GM21447 (cell line): ENCODE measurements around the gene RAB17.

Source experiments
- ATAC-seq: cut with Tn5 transposase; IDR thresholded peaks from one replicate; pipeline ENCODE4 v1.9.1; 2021; ENCODE audit not compliant: unreplicated experiment

The RAB17 gene

GRCh38 chr2:237540223-237540775 lies 50.2 kb downstream of the RAB17 start:
- no peak for ATAC-seq

GRCh38 chr2:237539681-237540080 lies 50.9 kb downstream of the RAB17 start:
- no peak for ATAC-seq

- no peak for ATAC-seq
Observed at GRCh38 chr2:237538901-237539300, 51.6 kb downstream of the RAB17 start.

GRCh38 chr2:237538001-237538720 lies 52.4 kb downstream of the RAB17 start:
- no peak for ATAC-seq

- no peak for ATAC-seq
Observed at GRCh38 chr2:237536617-237537016, 53.9 kb downstream of the RAB17 start.

- no peak for ATAC-seq
Observed at GRCh38 chr2:237536083-237536415, 54.5 kb downstream of the RAB17 start.

GRCh38 chr2:237535385-237536082 lies 55.0 kb downstream of the RAB17 start:
- no peak for ATAC-seq

GRCh38 chr2:237534380-237534779 lies 56.2 kb downstream of the RAB17 start:
- no peak for ATAC-seq

- no peak for ATAC-seq
Observed at GRCh38 chr2:237533668-237534161, 56.8 kb downstream of the RAB17 start.

- no peak for ATAC-seq
Observed at GRCh38 chr2:237532160-237532559, 58.4 kb downstream of the RAB17 start.

- ATAC-seq = no peak
Observed at GRCh38 chr2:237530472-237531433, 59.8 kb downstream of the RAB17 start.

GRCh38 chr2:237529452-237530402 lies 60.8 kb downstream of the RAB17 start:
- ATAC-seq = peak; percentile 85

- no peak for ATAC-seq
Observed at GRCh38 chr2:237527766-237528165, 62.8 kb downstream of the RAB17 start.

- no peak for ATAC-seq
Observed at GRCh38 chr2:237527233-237527632, 63.3 kb downstream of the RAB17 start.

- ATAC-seq = no peak
Observed at GRCh38 chr2:237525559-237526157, 64.9 kb downstream of the RAB17 start.

GRCh38 chr2:237524631-237525030 lies 65.9 kb downstream of the RAB17 start:
- ATAC-seq = no peak
